Sigmoid colon (tissue), 7 donors: Measurements from ENCODE around the gene TRIO. TPM values are rescaled to one million over a fixed set of nuclear protein-coding genes. Genes with fewer than 3 reads are reported as not detected.

Experiments
- DNase-seq: peaks from one replicate; pipeline ENCODE4 v3.0.0-alpha.2; 2019
- H3K27ac ChIP-seq, 4 donors: fragments of 200-600 bp; sonication (generic); one replicate each; pipeline ENCODE4 v1.5.1; 2016 to 2019; ENCODE audit warnings: mild to moderate bottlenecking in 1 of 4
- H3K27me3 ChIP-seq, 3 donors: fragments of 200-600 bp; sonication (generic); one replicate each; pipeline ENCODE4 v1.5.1; 2019; ENCODE audit warnings: mild to moderate bottlenecking in 1 of 3
- H3K36me3 ChIP-seq, 4 donors: fragments of 200-600 bp; sonication (generic); one replicate each; pipeline ENCODE4 v1.5.1; 2016 to 2019
- H3K4me1 ChIP-seq, 4 donors: fragments of 200-600 bp; sonication (generic); one replicate each; pipeline ENCODE4 v1.5.1; 2017 to 2019
- H3K4me3 ChIP-seq, 4 donors: fragments of 200-600 bp; sonication (generic); one replicate each; pipeline ENCODE4 v1.5.1; 2017 to 2019; ENCODE audit warnings: mild to moderate bottlenecking in 2 of 4, moderate library complexity in 1 of 4
- H3K9me3 ChIP-seq, 4 donors: fragments of 200-600 bp in 3 of 4; sonication (generic) in 3 of 4; one replicate each; pipeline versions ENCODE4 v1.5.1 to v1.6.1; 2013 to 2019
- EP300 ChIP-seq, 4 donors: sonication (generic); formaldehyde crosslinking; IDR thresholded peaks; one replicate each; pipeline ENCODE4 v1.6.1; 2017; ENCODE audit warnings: antibody characterized with exemption in 4 of 4
- POLR2A ChIP-seq, 2 donors: fragments of 450-650 bp; IDR thresholded peaks; one replicate each; pipeline ENCODE4 v1.6.1; 2016; ENCODE audit warnings: antibody characterized with exemption in 2 of 2, mild to moderate bottlenecking in 2 of 2, moderate library complexity in 2 of 2
- POLR2AphosphoS5 ChIP-seq, 4 donors: sonication (generic); formaldehyde crosslinking; IDR thresholded peaks; one replicate each; pipeline ENCODE4 v1.6.1; 2017; ENCODE audit warnings: antibody characterized with exemption in 4 of 4
- WGBS, 2 donors: extraction: QIAGEN DNeasy Blood & Tissue Kit; methylation state at CpG; one replicate each; pipeline ENCODE4 v1.1.7; 2013; 5-methylcytosine and 5-hydroxymethylcytosine counted together
- intact Hi-C: fragments of 100-400 bp; cut with DNase I; formaldehyde crosslinking; loops from one replicate; pipeline ENCODE4 v1.15.1; 2023
- polyA plus RNA-seq, 3 donors: library from polyadenylated mRNA; stranded (reverse); fragments of 200-250 nt; gene quantifications; one replicate each; pipeline ENCODE4 v1.2.3, GENCODE V29; 2013
- total RNA-seq, 4 donors: library from RNA; depleted of rRNA; stranded (reverse); fragments of >200 nt; gene quantifications; one replicate each; pipeline ENCODE4 v1.1.0, GENCODE V29; 2016
- TF ChIP-seq, protein P1 (sequence below), 4 experiments: fragments of 450-650 bp in 3 of 4; fragments of 200-600 bp in 1 of 4; IDR thresholded peaks; one replicate each; pipeline ENCODE4 v1.5.1; 2016 to 2019; ENCODE audit warnings: antibody characterized with exemption in 4 of 4, mild to moderate bottlenecking in 3 of 4, moderate library complexity in 2 of 4
- donor health status: healthy with polysubstance abuse.
- donor health status: Bipolar disorder and iron deficiency.
- donor health status: healthy.

The TRIO gene
- total and polyA plus RNA-seq, 7 donors, result 34.8 to 300 (median 119) TPM

DNA sequence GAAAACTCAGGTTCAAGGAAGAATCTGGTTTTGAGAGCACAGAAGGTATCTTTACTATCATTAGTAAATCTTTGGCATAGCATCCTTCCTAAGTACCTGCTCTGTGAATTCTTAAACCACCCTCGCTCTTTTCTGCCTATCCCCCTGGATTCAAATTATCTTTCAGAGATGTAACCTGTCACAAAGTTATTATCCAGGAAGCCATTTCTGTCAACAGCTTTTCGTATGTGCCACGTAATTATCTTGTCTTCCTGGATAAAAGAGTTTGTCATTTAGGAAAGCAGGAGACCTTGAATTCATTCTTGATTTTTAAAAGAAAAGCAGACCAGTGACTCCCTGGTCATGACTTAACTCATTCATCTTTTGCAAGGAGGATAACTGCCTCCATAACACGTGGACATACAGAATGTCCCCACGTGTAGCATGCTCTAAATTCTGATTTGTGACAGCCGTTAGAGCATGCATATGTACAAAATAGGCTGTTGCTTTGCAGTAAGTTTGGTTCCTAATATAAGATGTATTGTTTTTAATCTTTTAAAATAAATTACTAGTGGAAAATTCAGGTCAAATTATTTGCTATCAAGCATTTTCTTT lies 189.0 kb downstream of the TRIO start:
- Histone ChIP-seq H3K27me3 (no peaks in the 10 kb centered on the region), H3K36me3 (peaks cover 5 to 46% (median 11%) of the 10 kb centered on the region in 4 donors), H3K9me3 (no peaks in the 10 kb centered on the region), H3K27ac (no peak overlapping the region), H3K4me1 (peaks cover 0 to 6% (median 2%) of the 10 kb centered on the region in 4 donors), H3K4me3 (no peak overlapping the region)
- WGBS, 2 donors, result 81 to 86% methylated on average over 6 of the region's 6 CpGs
- TF ChIP-seq EP300 (IDR thresholded peaks at IDR 0.05), result no peak
- TF ChIP-seq, protein P1, sequence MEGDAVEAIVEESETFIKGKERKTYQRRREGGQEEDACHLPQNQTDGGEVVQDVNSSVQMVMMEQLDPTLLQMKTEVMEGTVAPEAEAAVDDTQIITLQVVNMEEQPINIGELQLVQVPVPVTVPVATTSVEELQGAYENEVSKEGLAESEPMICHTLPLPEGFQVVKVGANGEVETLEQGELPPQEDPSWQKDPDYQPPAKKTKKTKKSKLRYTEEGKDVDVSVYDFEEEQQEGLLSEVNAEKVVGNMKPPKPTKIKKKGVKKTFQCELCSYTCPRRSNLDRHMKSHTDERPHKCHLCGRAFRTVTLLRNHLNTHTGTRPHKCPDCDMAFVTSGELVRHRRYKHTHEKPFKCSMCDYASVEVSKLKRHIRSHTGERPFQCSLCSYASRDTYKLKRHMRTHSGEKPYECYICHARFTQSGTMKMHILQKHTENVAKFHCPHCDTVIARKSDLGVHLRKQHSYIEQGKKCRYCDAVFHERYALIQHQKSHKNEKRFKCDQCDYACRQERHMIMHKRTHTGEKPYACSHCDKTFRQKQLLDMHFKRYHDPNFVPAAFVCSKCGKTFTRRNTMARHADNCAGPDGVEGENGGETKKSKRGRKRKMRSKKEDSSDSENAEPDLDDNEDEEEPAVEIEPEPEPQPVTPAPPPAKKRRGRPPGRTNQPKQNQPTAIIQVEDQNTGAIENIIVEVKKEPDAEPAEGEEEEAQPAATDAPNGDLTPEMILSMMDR (IDR thresholded peaks at IDR 0.05), result no peak
- no peak for TF ChIP-seq POLR2A (IDR thresholded peaks at IDR 0.05)
- no peak for TF ChIP-seq POLR2AphosphoS5 (IDR thresholded peaks at IDR 0.05)
- intact Hi-C loops, result no loop called here
- no peak for DNase-seq

DNA sequence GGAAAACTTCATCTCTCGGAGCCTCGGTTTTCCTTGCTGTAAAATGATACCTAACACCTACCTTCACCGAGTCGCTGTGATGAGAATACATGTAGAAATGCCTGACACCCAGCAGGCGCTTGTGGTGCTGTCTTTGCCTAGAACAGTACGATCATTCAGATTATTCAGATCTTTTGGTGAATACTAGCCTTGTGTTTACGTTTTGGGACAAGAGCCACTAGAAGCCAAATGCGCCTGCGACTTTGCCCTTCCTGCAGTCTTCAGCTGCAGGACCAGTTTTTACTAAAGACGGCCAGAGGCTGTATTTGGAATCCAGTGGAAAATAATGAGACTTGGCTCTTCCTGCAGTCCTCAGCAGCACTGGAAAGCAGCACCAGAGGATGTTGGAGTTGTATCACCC lies 189.6 kb downstream of the TRIO start:
- DNase-seq, result no peak
- no peaks in the 10 kb centered on the region for H3K9me3 ChIP-seq
- no peak overlapping the region for H3K4me3 ChIP-seq
- H3K4me1 ChIP-seq, result peaks cover 0 to 10% (median under 1%) of the 10 kb centered on the region in 4 donors
- TF ChIP-seq POLR2A (IDR thresholded peaks at IDR 0.05) (no peak), POLR2AphosphoS5 (IDR thresholded peaks at IDR 0.05) (no peak), EP300 (IDR thresholded peaks at IDR 0.05) (no peak)
- TF ChIP-seq, protein P1 (IDR thresholded peaks at IDR 0.05), result no peak
- peaks cover 5 to 53% (median 13%) of the 10 kb centered on the region in 4 donors for H3K36me3 ChIP-seq
- H3K27me3 ChIP-seq, result no peaks in the 10 kb centered on the region
- intact Hi-C loops, result no loop called here
- H3K27ac ChIP-seq, result no peak overlapping the region
- 92 to 94% methylated on average over 10 of the region's 10 CpGs for WGBS, 2 donors

DNA sequence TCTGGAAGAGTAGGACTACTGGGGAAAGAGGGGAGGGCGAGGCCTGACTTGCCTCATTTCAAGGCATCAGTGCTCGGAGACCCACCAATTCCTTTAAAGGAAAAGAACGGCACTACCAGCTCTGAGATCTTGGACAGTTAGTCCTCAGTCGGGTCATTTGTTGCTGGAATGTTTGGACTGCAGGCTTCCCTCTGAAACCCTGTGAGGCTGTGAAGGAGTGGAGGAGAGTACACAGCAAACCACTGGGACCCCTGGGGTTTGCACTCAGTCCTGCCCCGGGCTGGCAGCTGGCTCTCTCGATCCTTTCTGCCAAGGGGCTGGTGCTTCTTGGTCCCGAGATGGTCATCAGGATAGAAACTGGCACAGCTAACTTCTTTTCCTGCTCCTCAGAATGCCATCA lies 194.5 kb downstream of the TRIO start:
- Histone ChIP-seq H3K27me3 (no peaks in the 10 kb centered on the region), H3K27ac (peak overlapping the region in 1 of 4 donors; percentile 34), H3K36me3 (peaks cover 0 to 57% (median 9%) of the 10 kb centered on the region in 4 donors), H3K4me3 (no peak overlapping the region), H3K9me3 (no peaks in the 10 kb centered on the region), H3K4me1 (peaks cover 0 to 33% (median 5%) of the 10 kb centered on the region in 4 donors)
- 94% methylated on average over 7 of the region's 7 CpGs for WGBS, 2 donors
- intact Hi-C loops, result no loop called here
- TF ChIP-seq POLR2A (IDR thresholded peaks at IDR 0.05) (no peak), EP300 (IDR thresholded peaks at IDR 0.05) (no peak), POLR2AphosphoS5 (IDR thresholded peaks at IDR 0.05) (no peak)
- TF ChIP-seq, protein P1 (IDR thresholded peaks at IDR 0.05), result no peak
- no peak for DNase-seq

DNA sequence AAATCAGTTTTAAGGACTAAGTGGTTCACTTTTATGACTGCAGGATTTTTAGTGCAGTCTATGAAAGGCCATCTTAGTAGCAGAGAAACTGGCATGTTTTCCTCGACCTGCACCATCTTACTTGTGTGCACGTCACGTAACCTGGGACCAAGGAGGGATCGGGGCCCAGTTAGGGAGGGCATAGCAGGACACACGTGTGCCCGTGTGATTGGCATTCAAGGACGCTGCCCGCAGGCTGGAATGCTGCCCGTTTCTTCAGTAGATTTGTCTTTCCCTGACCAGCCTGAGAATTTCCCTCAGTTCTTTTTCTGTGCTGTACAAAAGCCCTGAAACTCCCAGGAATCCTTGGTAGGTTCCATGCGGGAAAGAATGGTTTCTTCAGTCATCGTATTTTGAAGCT lies 196.3 kb downstream of the TRIO start:
- TF ChIP-seq EP300 (IDR thresholded peaks at IDR 0.05) (no peak), POLR2AphosphoS5 (IDR thresholded peaks at IDR 0.05) (no peak), POLR2A (IDR thresholded peaks at IDR 0.05) (no peak)
- TF ChIP-seq, protein P1 (IDR thresholded peaks at IDR 0.05), result no peak
- peak overlapping the region in 1 of 4 donors; percentile 16 for H3K27ac ChIP-seq

More for the DNA sequence above, 196.3 kb downstream of the TRIO start:
- H3K27me3 ChIP-seq, result no peaks in the 10 kb centered on the region
- no peaks in the 10 kb centered on the region for H3K9me3 ChIP-seq
- no peak for DNase-seq
- H3K4me1 ChIP-seq, result peaks cover 0 to 32% (median 5%) of the 10 kb centered on the region in 4 donors
- peaks cover 0 to 58% (median 9%) of the 10 kb centered on the region in 4 donors for H3K36me3 ChIP-seq
- intact Hi-C loops, result no loop called here
- no peak overlapping the region for H3K4me3 ChIP-seq
- WGBS, 2 donors, result 92 to 94% methylated on average over 11 of the region's 11 CpGs
